ENCODE measurements around the gene PRPF40A. TPM values are rescaled to one million over a fixed set of nuclear protein-coding genes. Genes with fewer than 3 reads are reported as not detected.
"Not testable (repeated sequence)": the region's sequence is repeated elsewhere in the genome, so short reads cannot be mapped to it uniquely, and the experiment has no call there.

The PRPF40A gene
- total and polyA plus RNA-seq, 4 donors = 22.7 to 73.3 (median 42.0) TPM

- ATAC-seq (ENCODE audit: low FRiP score); H3K27ac ChIP-seq (ENCODE audit: low read depth in 1 of 2, low read length in 2 of 2); DNase-seq; H3K9me3 ChIP-seq (ENCODE audit: control insufficient read depth, low read length); H3K36me3 ChIP-seq (ENCODE audit: control insufficient read depth in 1 of 2, insufficient read depth in 2 of 2, low read length in 1 of 2); H3K27me3 ChIP-seq (ENCODE audit: control insufficient read depth in 1 of 2, insufficient read depth in 2 of 2, low read length in 1 of 2); intact Hi-C loops (cut with DNase I); H3K4me1 ChIP-seq (ENCODE audit: control insufficient read depth in 1 of 2, insufficient read depth in 2 of 2, low read length in 2 of 2); H3K4me3 ChIP-seq (ENCODE audit: low read length in 2 of 2): not testable (repeated sequence)
- WGBS, 2 donors = 93% methylated on average over 8 of the region's 8 CpGs
Measured at GRCh38 chr2:152722639-152723038, 5.4 kb upstream of the PRPF40A start.

GRCh38 chr2:152720794-152721193 is 3.5 kb upstream of the PRPF40A start:
- H3K27me3 ChIP-seq (ENCODE audit: control insufficient read depth in 1 of 2, insufficient read depth in 2 of 2, low read length in 1 of 2) = no peaks in the 10 kb centered on the region
- 56 to 74% methylated on average over 2 of the region's 2 CpGs for WGBS, 2 donors
- no peak overlapping the region for H3K27ac ChIP-seq (ENCODE audit: low read depth in 1 of 2, low read length in 2 of 2)
- no peaks in the 10 kb centered on the region for H3K36me3 ChIP-seq (ENCODE audit: control insufficient read depth in 1 of 2, insufficient read depth in 2 of 2, low read length in 1 of 2)
- intact Hi-C loops (cut with DNase I) = no loop called here
- peaks cover 0 to 6% of the 10 kb centered on the region in 2 donors for H3K4me1 ChIP-seq (ENCODE audit: control insufficient read depth in 1 of 2, insufficient read depth in 2 of 2, low read length in 2 of 2)
- no peak for DNase-seq
- H3K9me3 ChIP-seq (ENCODE audit: control insufficient read depth, low read length) = no peaks in the 10 kb centered on the region
- no peak for ATAC-seq (ENCODE audit: low FRiP score)
- no peak overlapping the region for H3K4me3 ChIP-seq (ENCODE audit: low read length in 2 of 2)

- intact Hi-C loops (cut with DNase I) = loop anchor here in 1 of 2 donors (5.0 kb wide), 1 partner anchor 542 kb away; the partner anchor contains the start of gene STAM2
- Histone ChIP-seq H3K27ac (ENCODE audit: low read depth in 1 of 2, low read length in 2 of 2) (peak overlapping the region in 1 of 2 donors; percentile 66), H3K27me3 (ENCODE audit: control insufficient read depth in 1 of 2, insufficient read depth in 2 of 2, low read length in 1 of 2) (no peaks in the 10 kb centered on the region), H3K9me3 (ENCODE audit: control insufficient read depth, low read length) (no peaks in the 10 kb centered on the region), H3K4me1 (ENCODE audit: control insufficient read depth in 1 of 2, insufficient read depth in 2 of 2, low read length in 2 of 2) (peaks cover 0 to 6% of the 10 kb centered on the region in 2 donors), H3K36me3 (ENCODE audit: control insufficient read depth in 1 of 2, insufficient read depth in 2 of 2, low read length in 1 of 2) (no peaks in the 10 kb centered on the region), H3K4me3 (ENCODE audit: low read length in 2 of 2) (peak overlapping the region; percentile 61 to 62)
- ATAC-seq (ENCODE audit: low FRiP score) (no peak), DNase-seq (no peak)
- 2% methylated on average over 23 of the region's 23 CpGs for WGBS, 2 donors
Measured at GRCh38 chr2:152718909-152719645, 1.8 kb upstream of the PRPF40A start.

GRCh38 chr2:152718076-152718908 is 1.0 kb upstream of the PRPF40A start, which contains the start of gene ARL6IP6:
ARL6IP6 (plus strand) TSS chr2:152718620; CDS start chr2:152718625, 5 bp downstream.
- DNase-seq (peak; percentile 96 to 97), ATAC-seq (ENCODE audit: low FRiP score) (peak; percentile 96)
- H3K9me3 ChIP-seq (ENCODE audit: control insufficient read depth, low read length) = no peaks in the 10 kb centered on the region
- H3K4me3 ChIP-seq (ENCODE audit: low read length in 2 of 2) = peak within 1 kb of the TSS; percentile 62 to 76
- H3K27me3 ChIP-seq (ENCODE audit: control insufficient read depth in 1 of 2, insufficient read depth in 2 of 2, low read length in 1 of 2) = no peaks in the 10 kb centered on the region
- intact Hi-C loops (cut with DNase I) = loop anchor here in 1 of 2 donors (5.0 kb wide), 1 partner anchor 541 kb away; the partner anchor contains the start of gene STAM2
- peak within 1 kb of the TSS; percentile 62 to 87 for H3K27ac ChIP-seq (ENCODE audit: low read depth in 1 of 2, low read length in 2 of 2)
- no peaks in the 10 kb centered on the region for H3K36me3 ChIP-seq (ENCODE audit: control insufficient read depth in 1 of 2, insufficient read depth in 2 of 2, low read length in 1 of 2)
- peaks cover 0 to 6% of the 10 kb centered on the region in 2 donors for H3K4me1 ChIP-seq (ENCODE audit: control insufficient read depth in 1 of 2, insufficient read depth in 2 of 2, low read length in 2 of 2)
- 0% methylated on average over 73 to 87 of the region's 87 CpGs for WGBS, 2 donors

GRCh38 chr2:152716805-152717227 is 445 bp downstream of the PRPF40A start:
- 0% methylated on average over 13 of the region's 13 CpGs for WGBS, 2 donors
- Histone ChIP-seq H3K4me1 (ENCODE audit: control insufficient read depth in 1 of 2, insufficient read depth in 2 of 2, low read length in 2 of 2) (peaks cover 0 to 6% of the 10 kb centered on the region in 2 donors), H3K4me3 (ENCODE audit: low read length in 2 of 2) (peak overlapping the region; percentile 77 to 91), H3K27ac (ENCODE audit: low read depth in 1 of 2, low read length in 2 of 2) (peak overlapping the region in 1 of 2 donors; percentile 30), H3K36me3 (ENCODE audit: control insufficient read depth in 1 of 2, insufficient read depth in 2 of 2, low read length in 1 of 2) (peaks cover 0 to 3% of the 10 kb centered on the region in 2 donors), H3K27me3 (ENCODE audit: control insufficient read depth in 1 of 2, insufficient read depth in 2 of 2, low read length in 1 of 2) (no peaks in the 10 kb centered on the region), H3K9me3 (ENCODE audit: control insufficient read depth, low read length) (no peaks in the 10 kb centered on the region)
- ATAC-seq (ENCODE audit: low FRiP score) (no peak), DNase-seq (peak in 1 of 2 donors; percentile 50)
- intact Hi-C loops (cut with DNase I) = loop anchor here in 1 of 2 donors (5.0 kb wide), 1 partner anchor 540 kb away; the partner anchor contains the start of gene STAM2

GRCh38 chr2:152715854-152716428 is 1.3 kb downstream of the PRPF40A start:
- no peaks in the 10 kb centered on the region for H3K9me3 ChIP-seq (ENCODE audit: control insufficient read depth, low read length)
- WGBS, 2 donors = 25 to 26% methylated on average over 8 of the region's 8 CpGs
- DNase-seq (no peak), ATAC-seq (ENCODE audit: low FRiP score) (no peak)
- no peak overlapping the region for H3K4me3 ChIP-seq (ENCODE audit: low read length in 2 of 2)
- H3K36me3 ChIP-seq (ENCODE audit: control insufficient read depth in 1 of 2, insufficient read depth in 2 of 2, low read length in 1 of 2) = peaks cover 0 to 4% of the 10 kb centered on the region in 2 donors
- intact Hi-C loops (cut with DNase I) = loop anchor here in 1 of 2 donors (5.0 kb wide), 1 partner anchor 539 kb away; the partner anchor contains the start of gene STAM2
- H3K27ac ChIP-seq (ENCODE audit: low read depth in 1 of 2, low read length in 2 of 2) = no peak overlapping the region
- peaks cover 0 to 6% of the 10 kb centered on the region in 2 donors for H3K4me1 ChIP-seq (ENCODE audit: control insufficient read depth in 1 of 2, insufficient read depth in 2 of 2, low read length in 2 of 2)
- H3K27me3 ChIP-seq (ENCODE audit: control insufficient read depth in 1 of 2, insufficient read depth in 2 of 2, low read length in 1 of 2) = no peaks in the 10 kb centered on the region

- Histone ChIP-seq H3K4me1 (ENCODE audit: control insufficient read depth in 1 of 2, insufficient read depth in 2 of 2, low read length in 2 of 2) (peaks cover 0 to 3% of the 10 kb centered on the region in 2 donors), H3K36me3 (ENCODE audit: control insufficient read depth in 1 of 2, insufficient read depth in 2 of 2, low read length in 1 of 2) (peaks cover 0 to 4% of the 10 kb centered on the region in 2 donors), H3K27ac (ENCODE audit: low read depth in 1 of 2, low read length in 2 of 2) (no peak overlapping the region), H3K27me3 (ENCODE audit: control insufficient read depth in 1 of 2, insufficient read depth in 2 of 2, low read length in 1 of 2) (no peaks in the 10 kb centered on the region), H3K4me3 (ENCODE audit: low read length in 2 of 2) (no peak overlapping the region), H3K9me3 (ENCODE audit: control insufficient read depth, low read length) (no peaks in the 10 kb centered on the region)
- DNase-seq (no peak), ATAC-seq (ENCODE audit: low FRiP score) (no peak)
- intact Hi-C loops (cut with DNase I) = loop anchor here in 1 of 2 donors (5.0 kb wide), 1 partner anchor 538 kb away; the partner anchor contains the start of gene STAM2
- WGBS, 2 donors = 66 to 70% methylated on average over 1 of the region's 1 CpG
Measured at GRCh38 chr2:152715112-152715511, 2.1 kb downstream of the PRPF40A start.

GRCh38 chr2:152710713-152711112 is 6.5 kb downstream of the PRPF40A start:
- no peak for ATAC-seq (ENCODE audit: low FRiP score)
- Histone ChIP-seq H3K9me3 (ENCODE audit: control insufficient read depth, low read length) (no peaks in the 10 kb centered on the region), H3K4me3 (ENCODE audit: low read length in 2 of 2) (no peak overlapping the region), H3K27me3 (ENCODE audit: control insufficient read depth in 1 of 2, insufficient read depth in 2 of 2, low read length in 1 of 2) (no peaks in the 10 kb centered on the region), H3K36me3 (ENCODE audit: control insufficient read depth in 1 of 2, insufficient read depth in 2 of 2, low read length in 1 of 2) (peaks cover 0 to 4% of the 10 kb centered on the region in 2 donors), H3K4me1 (ENCODE audit: control insufficient read depth in 1 of 2, insufficient read depth in 2 of 2, low read length in 2 of 2) (no peaks in the 10 kb centered on the region), H3K27ac (ENCODE audit: low read depth in 1 of 2, low read length in 2 of 2) (no peak overlapping the region)
- intact Hi-C loops (cut with DNase I) = no loop called here
- WGBS, 2 donors = 60 to 62% methylated on average over 2 of the region's 2 CpGs
- DNase-seq = no peak
